Natural killer cell treated with Interleukin-12 subunit alpha and Interleukin-12 subunit beta and Interleukin-15 and Interleukin-18, amount 100 ng/mL, for 72 hours (primary cell): ENCODE data around the gene ELMO1. TPM values are rescaled to one million over a fixed set of nuclear protein-coding genes. Genes with fewer than 3 reads are reported as not detected.

ENCODE experiments used
- ATAC-seq, 2 donors: fragments of 150-1000 bp; cut with Tn5 transposase in 1 of 2; sonication (Bioruptor Pico), chemical (Tn5 transposase) in 1 of 2; 2 replicates each; pipeline ENCODE4 v1.10.0; 2021
- DNase-seq: peaks from one replicate; pipeline ENCODE4 v3.0.0; 2022; ENCODE audit warnings: low spot score
- H3K27ac Mint-ChIP-seq, 2 donors: 1 replicate in 1 of 2; 2 replicates in 1 of 2; pipeline ENCODE4 v1.8.0; 2022; ENCODE audit warnings: mixed read lengths in 2 of 2, mild to moderate bottlenecking in 1 of 2, moderate library complexity in 1 of 2
- H3K27me3 Mint-ChIP-seq, 2 donors: 1 replicate in 1 of 2; 2 replicates in 1 of 2; pipeline ENCODE4 v1.8.0; 2022; ENCODE audit warnings: mixed read lengths in 2 of 2
- H3K36me3 Mint-ChIP-seq: one replicate; pipeline ENCODE4 v1.8.0; 2022; ENCODE audit warnings: mixed read lengths
- H3K4me1 Mint-ChIP-seq, 2 donors: 1 replicate in 1 of 2; 2 replicates in 1 of 2; pipeline ENCODE4 v1.8.0; 2022; ENCODE audit warnings: low read depth in 2 of 2, mixed read lengths in 2 of 2, mild to moderate bottlenecking in 1 of 2
- H3K4me3 Mint-ChIP-seq: one replicate; pipeline ENCODE4 v1.8.0; 2022; ENCODE audit warnings: mixed read lengths
- H3K9me3 Mint-ChIP-seq: 2 replicates; pipeline ENCODE4 v1.8.0; 2022; ENCODE audit warnings: mixed read lengths
- total RNA-seq, 2 donors: library from RNA; stranded (reverse); gene quantifications; one replicate each; pipeline ENCODE4 v1.2.3, GENCODE V29; 2022

The ELMO1 gene
- total RNA-seq, 2 donors from 2014 or later = 36.8 to 103 TPM

- no peaks in the 10 kb centered on the region for H3K27me3 Mint-ChIP-seq
- DNase-seq (no peak), ATAC-seq (no peak)
- H3K4me3 Mint-ChIP-seq = no peak overlapping the region
- peaks cover 3% of the 10 kb centered on the region for H3K36me3 Mint-ChIP-seq
- H3K4me1 Mint-ChIP-seq = peaks cover 28 to 39% of the 10 kb centered on the region in 2 donors
- no peaks in the 10 kb centered on the region for H3K9me3 Mint-ChIP-seq
- peak overlapping the region in 1 of 2 donors; percentile 42 for H3K27ac Mint-ChIP-seq
These were observed 103.6 kb downstream of the ELMO1 start for GRCh38 chr7:37344886-37345579.

- peak overlapping the region; percentile 92 to 97 for H3K27ac Mint-ChIP-seq
- ATAC-seq = peak; percentile 88 to 90
- H3K27me3 Mint-ChIP-seq = no peaks in the 10 kb centered on the region
- H3K4me1 Mint-ChIP-seq = peaks cover 24 to 40% of the 10 kb centered on the region in 2 donors
- DNase-seq = no peak
- peaks cover 6% of the 10 kb centered on the region for H3K36me3 Mint-ChIP-seq
- H3K9me3 Mint-ChIP-seq = no peaks in the 10 kb centered on the region
- H3K4me3 Mint-ChIP-seq = peak overlapping the region; percentile 91
These were observed 105.8 kb downstream of the ELMO1 start for GRCh38 chr7:37342688-37343471.

GRCh38 chr7:37342176-37342687, 106.4 kb downstream of the ELMO1 start:
- Mint-ChIP-seq H3K27me3 (no peaks in the 10 kb centered on the region), H3K4me1 (peaks cover 24 to 40% of the 10 kb centered on the region in 2 donors), H3K9me3 (no peaks in the 10 kb centered on the region), H3K4me3 (peak overlapping the region; percentile 91), H3K27ac (peak overlapping the region; percentile 92 to 97), H3K36me3 (peaks cover 6% of the 10 kb centered on the region)
- ATAC-seq (no peak), DNase-seq (no peak)

GRCh38 chr7:37341033-37341630, 107.5 kb downstream of the ELMO1 start:
- no peak for DNase-seq
- Mint-ChIP-seq H3K9me3 (no peaks in the 10 kb centered on the region), H3K27ac (peak overlapping the region; percentile 92 to 97), H3K36me3 (peaks cover 14% of the 10 kb centered on the region), H3K4me3 (peak overlapping the region; percentile 91), H3K27me3 (no peaks in the 10 kb centered on the region), H3K4me1 (peaks cover 31 to 49% of the 10 kb centered on the region in 2 donors)
- ATAC-seq = peak in 1 of 2 donors; percentile 34

- Mint-ChIP-seq H3K4me3 (no peak overlapping the region), H3K27ac (no peak overlapping the region), H3K4me1 (peaks cover 26 to 46% of the 10 kb centered on the region in 2 donors), H3K36me3 (peaks cover 15% of the 10 kb centered on the region), H3K27me3 (no peaks in the 10 kb centered on the region), H3K9me3 (no peaks in the 10 kb centered on the region)
- ATAC-seq = no peak
- no peak for DNase-seq
These were observed 109.7 kb downstream of the ELMO1 start for GRCh38 chr7:37338966-37339365.

- no peaks in the 10 kb centered on the region for H3K9me3 Mint-ChIP-seq
- no peak overlapping the region for H3K4me3 Mint-ChIP-seq
- H3K27me3 Mint-ChIP-seq = no peaks in the 10 kb centered on the region
- DNase-seq (no peak), ATAC-seq (no peak)
- H3K27ac Mint-ChIP-seq = no peak overlapping the region
- H3K4me1 Mint-ChIP-seq = peaks cover 22 to 38% of the 10 kb centered on the region in 2 donors
- H3K36me3 Mint-ChIP-seq = peaks cover 15% of the 10 kb centered on the region
These were observed 111.1 kb downstream of the ELMO1 start for GRCh38 chr7:37337522-37337921.

- ATAC-seq = peak in 1 of 2 donors; percentile 68
- DNase-seq = no peak
- no peaks in the 10 kb centered on the region for H3K27me3 Mint-ChIP-seq
These were observed 112.4 kb downstream of the ELMO1 start for GRCh38 chr7:37336259-37336658.

GRCh38 chr7:37333075-37333474, 115.6 kb downstream of the ELMO1 start:
- peaks cover 21% of the 10 kb centered on the region for H3K36me3 Mint-ChIP-seq
- no peaks in the 10 kb centered on the region for H3K9me3 Mint-ChIP-seq
- no peak overlapping the region for H3K27ac Mint-ChIP-seq
- H3K4me1 Mint-ChIP-seq = peaks cover 22 to 26% of the 10 kb centered on the region in 2 donors
- no peak for ATAC-seq
- H3K27me3 Mint-ChIP-seq = no peaks in the 10 kb centered on the region
- H3K4me3 Mint-ChIP-seq = no peak overlapping the region
- no peak for DNase-seq

More at GRCh38 chr7:37336259-37336658, 112.4 kb downstream of the ELMO1 start:
- Mint-ChIP-seq H3K9me3 (no peaks in the 10 kb centered on the region), H3K4me3 (peak overlapping the region; percentile 63), H3K4me1 (peaks cover 24 to 31% of the 10 kb centered on the region in 2 donors), H3K36me3 (peaks cover 20% of the 10 kb centered on the region), H3K27ac (no peak overlapping the region)

GRCh38 chr7:37332243-37333016, 116.2 kb downstream of the ELMO1 start:
- Mint-ChIP-seq H3K4me3 (no peak overlapping the region), H3K4me1 (peaks cover 26 to 30% of the 10 kb centered on the region in 2 donors), H3K9me3 (no peaks in the 10 kb centered on the region), H3K36me3 (peaks cover 21% of the 10 kb centered on the region), H3K27ac (no peak overlapping the region), H3K27me3 (no peaks in the 10 kb centered on the region)
- ATAC-seq (no peak), DNase-seq (no peak)

- Mint-ChIP-seq H3K27ac (no peak overlapping the region), H3K4me3 (no peak overlapping the region), H3K36me3 (peaks cover 12% of the 10 kb centered on the region), H3K27me3 (no peaks in the 10 kb centered on the region), H3K9me3 (no peaks in the 10 kb centered on the region), H3K4me1 (peaks cover 22 to 24% of the 10 kb centered on the region in 2 donors)
- no peak for ATAC-seq
- no peak for DNase-seq
These were observed 117.9 kb downstream of the ELMO1 start for GRCh38 chr7:37330775-37331174.

- ATAC-seq = no peak
- H3K9me3 Mint-ChIP-seq = no peaks in the 10 kb centered on the region
- peaks cover 22 to 23% of the 10 kb centered on the region in 2 donors for H3K4me1 Mint-ChIP-seq
These were observed 118.7 kb downstream of the ELMO1 start for GRCh38 chr7:37329940-37330339.

GRCh38 chr7:37327288-37327687, 121.4 kb downstream of the ELMO1 start:
- no peak for DNase-seq
- peaks cover 12% of the 10 kb centered on the region for H3K36me3 Mint-ChIP-seq
- no peak overlapping the region for H3K27ac Mint-ChIP-seq
- peaks cover 14 to 16% of the 10 kb centered on the region in 2 donors for H3K4me1 Mint-ChIP-seq
- H3K27me3 Mint-ChIP-seq = no peaks in the 10 kb centered on the region
- H3K4me3 Mint-ChIP-seq = no peak overlapping the region
- no peaks in the 10 kb centered on the region for H3K9me3 Mint-ChIP-seq
- no peak for ATAC-seq

More at GRCh38 chr7:37329940-37330339, 118.7 kb downstream of the ELMO1 start:
- no peaks in the 10 kb centered on the region for H3K27me3 Mint-ChIP-seq
- no peak overlapping the region for H3K4me3 Mint-ChIP-seq
- no peak for DNase-seq
- H3K36me3 Mint-ChIP-seq = peaks cover 12% of the 10 kb centered on the region
- no peak overlapping the region for H3K27ac Mint-ChIP-seq

- peaks cover 5% of the 10 kb centered on the region for H3K36me3 Mint-ChIP-seq
- H3K27me3 Mint-ChIP-seq = no peaks in the 10 kb centered on the region
- H3K27ac Mint-ChIP-seq = no peak overlapping the region
- no peaks in the 10 kb centered on the region for H3K9me3 Mint-ChIP-seq
- DNase-seq = no peak
- H3K4me1 Mint-ChIP-seq = peaks cover 6 to 13% of the 10 kb centered on the region in 2 donors
- no peak overlapping the region for H3K4me3 Mint-ChIP-seq
- ATAC-seq = no peak
These were observed 124.7 kb downstream of the ELMO1 start for GRCh38 chr7:37323966-37324365.
